ENCODE results near the gene ELL. TPM values are rescaled to one million over a fixed set of nuclear protein-coding genes. Genes with fewer than 3 reads are reported as not detected.

Gene ELL
- total and polyA plus RNA-seq, 4 experiments from 2014 or later, result 6.5 to 35.9 (median 25.8) TPM

DNA sequence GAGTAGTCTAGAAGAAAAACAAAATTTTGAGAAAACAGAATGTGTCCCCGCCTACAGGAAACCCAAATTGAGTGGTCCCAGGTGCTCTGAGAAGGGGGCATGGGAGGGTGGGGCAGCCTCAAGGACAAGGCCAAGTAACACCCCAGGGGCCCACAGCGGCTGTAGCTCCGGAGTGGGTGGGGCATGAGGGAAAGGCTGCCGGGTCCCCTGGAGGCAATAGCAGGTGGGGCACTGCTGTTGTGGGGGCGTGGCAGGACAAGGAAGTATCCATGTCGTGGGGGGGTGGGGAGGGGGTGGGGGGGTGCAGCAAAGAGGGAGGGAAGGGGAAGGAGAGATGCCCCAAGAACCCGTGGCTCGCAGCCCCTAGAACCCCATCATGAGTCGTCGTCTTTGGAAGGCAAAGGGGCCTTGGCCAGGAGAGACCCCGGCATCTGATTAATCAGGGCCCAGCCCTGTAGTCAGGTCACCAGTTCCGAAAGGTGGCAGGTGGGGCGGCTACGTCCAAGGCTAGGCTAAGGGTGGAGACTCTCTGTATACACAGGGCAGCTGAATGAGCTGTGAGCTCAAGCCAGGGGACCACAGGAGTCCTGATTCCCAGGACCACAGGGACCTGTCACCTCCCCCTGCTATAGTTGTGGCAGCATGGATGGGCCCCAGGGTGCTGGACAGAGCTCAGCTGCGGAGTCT is 76.5 kb downstream of the ELL start:
- Histone ChIP-seq H3K27ac (ENCODE audit: low read depth, low read length) (no peak overlapping the region), H3K36me3 (ENCODE audit: insufficient read depth, low read length) (peaks cover 55% of the 10 kb centered on the region), H3K9me3 (ENCODE audit: control insufficient read depth in 1 of 2, low read length in 2 of 2) (no peaks in the 10 kb centered on the region), H3K4me3 (ENCODE audit: low read length in 2 of 2) (no peak overlapping the region), H3K4me1 (ENCODE audit: insufficient read depth, low read length) (peaks cover 20% of the 10 kb centered on the region), H3K27me3 (ENCODE audit: insufficient read depth, low read length) (no peaks in the 10 kb centered on the region)
- no peak for DNase-seq
- Mint-ChIP-seq H3K27me3 (no peaks in the 10 kb centered on the region), H3K36me3 (peaks cover 15 to 44% of the 10 kb centered on the region in 2 donors), H3K27ac (no peak overlapping the region), H3K9me3 (peaks cover 0 to 5% (median 2%) of the 10 kb centered on the region in 8 donors), H3K4me3 (no peak overlapping the region), H3K4me1 (peaks cover 13 to 37% (median 22%) of the 10 kb centered on the region in 4 donors)
- intact Hi-C loops (cut with micrococcal nuclease), result no loop called here
- ChIA-PET POLR2A (ENCODE audit: partially characterized antibody) (interaction anchor here (1.4 kb wide), 1 partner anchor 126 kb away, joined by 3 read pairs; the partner anchor contains the start of gene UBA52), CTCF (ENCODE audit: partially characterized antibody) (interaction anchor here (1.3 kb wide), 1 partner anchor 13 kb away, joined by 3 read pairs; no protein-coding TSS in a partner anchor)

DNA sequence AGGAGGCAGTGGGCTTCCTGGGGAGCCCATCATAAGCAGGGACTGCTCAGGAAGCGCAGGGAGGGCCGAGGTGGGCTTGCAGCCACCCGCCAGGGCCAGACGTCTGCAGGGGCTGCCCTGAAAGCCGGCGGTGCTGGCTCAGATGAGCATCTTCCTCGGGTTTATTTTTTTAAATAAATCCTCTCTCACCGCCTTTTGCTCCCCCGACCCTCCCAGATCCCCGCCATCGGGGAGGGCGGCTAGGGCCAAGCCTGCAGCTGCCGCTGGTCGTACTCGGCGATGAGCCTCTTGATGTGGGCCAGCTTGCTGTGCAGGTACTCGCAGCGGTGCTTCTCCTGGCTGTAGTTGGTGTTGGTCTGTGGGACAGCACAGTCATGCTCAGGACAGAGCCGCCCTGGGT is 77.4 kb downstream of the ELL start:
- Histone ChIP-seq H3K4me1 (ENCODE audit: insufficient read depth, low read length) (peaks cover 20% of the 10 kb centered on the region), H3K9me3 (ENCODE audit: control insufficient read depth in 1 of 2, low read length in 2 of 2) (no peaks in the 10 kb centered on the region), H3K27ac (ENCODE audit: low read depth, low read length) (no peak overlapping the region), H3K36me3 (ENCODE audit: insufficient read depth, low read length) (peaks cover 46% of the 10 kb centered on the region), H3K27me3 (ENCODE audit: insufficient read depth, low read length) (no peaks in the 10 kb centered on the region), H3K4me3 (ENCODE audit: low read length in 2 of 2) (no peak overlapping the region)
- no peak for DNase-seq
- Mint-ChIP-seq H3K36me3 (peaks cover 15 to 42% of the 10 kb centered on the region in 2 donors), H3K4me1 (peaks cover 13 to 44% (median 26%) of the 10 kb centered on the region in 4 donors), H3K27ac (no peak overlapping the region), H3K4me3 (no peak overlapping the region), H3K9me3 (peaks cover 0 to 5% (median 2%) of the 10 kb centered on the region in 8 donors), H3K27me3 (no peaks in the 10 kb centered on the region)
- intact Hi-C loops (cut with micrococcal nuclease), result no loop called here
- POLR2A ChIA-PET (ENCODE audit: partially characterized antibody), result no interaction called here
- CTCF ChIA-PET (ENCODE audit: partially characterized antibody), result no interaction called here

DNA sequence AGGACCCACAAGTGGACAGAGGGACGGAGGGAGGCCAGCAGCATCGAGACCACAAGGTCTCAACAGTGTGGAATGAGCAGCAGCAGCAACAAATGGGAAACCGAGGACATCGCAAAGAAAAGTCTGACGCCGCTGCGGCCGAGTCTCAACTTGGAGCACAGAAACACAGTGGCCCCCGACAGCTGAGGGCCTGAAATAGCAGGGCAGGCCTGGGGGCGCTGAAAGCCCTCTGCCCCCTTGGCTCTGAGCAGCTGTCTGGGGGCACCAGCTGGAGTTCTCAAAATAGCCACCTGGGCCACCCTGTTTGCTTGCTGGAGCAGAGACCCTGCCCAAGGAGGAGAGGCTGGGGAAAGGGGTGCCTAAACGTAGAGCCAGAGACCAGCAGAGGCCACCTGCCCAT is 78.0 kb downstream of the ELL start:
- CTCF ChIA-PET (ENCODE audit: partially characterized antibody), result interaction anchor here (1.2 to 1.3 kb wide), 2 partner anchors 9 to 18 kb away, joined by 3 to 4 read pairs; no protein-coding TSS in a partner anchor
- Histone ChIP-seq H3K36me3 (ENCODE audit: insufficient read depth, low read length) (peaks cover 40% of the 10 kb centered on the region), H3K27me3 (ENCODE audit: insufficient read depth, low read length) (no peaks in the 10 kb centered on the region), H3K4me3 (ENCODE audit: low read length in 2 of 2) (no peak overlapping the region), H3K9me3 (ENCODE audit: control insufficient read depth in 1 of 2, low read length in 2 of 2) (no peaks in the 10 kb centered on the region), H3K4me1 (ENCODE audit: insufficient read depth, low read length) (peaks cover 20% of the 10 kb centered on the region), H3K27ac (ENCODE audit: low read depth, low read length) (no peak overlapping the region)
- Mint-ChIP-seq H3K36me3 (peaks cover 14 to 42% of the 10 kb centered on the region in 2 donors), H3K9me3 (peaks cover 0 to 5% (median 2%) of the 10 kb centered on the region in 8 donors), H3K4me3 (no peak overlapping the region), H3K27ac (peak overlapping the region in 1 of 7 donors; percentile 92), H3K27me3 (no peaks in the 10 kb centered on the region), H3K4me1 (peaks cover 16 to 51% (median 28%) of the 10 kb centered on the region in 4 donors)
- intact Hi-C loops (cut with micrococcal nuclease), result no loop called here
- DNase-seq, result no peak
- POLR2A ChIA-PET (ENCODE audit: partially characterized antibody), result no interaction called here

DNA sequence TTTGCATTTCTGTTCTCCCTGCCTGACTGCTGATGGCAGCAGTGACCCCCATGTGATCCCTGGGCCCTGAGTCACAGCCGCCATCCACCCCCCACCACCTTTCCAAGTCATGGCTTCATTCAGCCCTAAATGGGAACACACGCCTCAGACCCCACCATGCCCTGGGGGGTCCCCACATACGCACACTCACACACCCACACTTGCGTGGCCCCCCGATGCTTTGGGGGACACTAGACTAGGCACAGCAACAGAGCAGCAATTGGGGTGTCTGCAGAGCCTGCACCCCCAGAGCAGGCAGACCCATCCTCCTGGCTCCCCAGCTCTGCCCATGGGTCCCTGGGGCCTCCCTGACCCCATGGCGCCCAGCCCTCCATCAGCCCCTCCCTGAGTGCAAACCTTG is 78.5 kb downstream of the ELL start:
- peaks cover 0 to 5% (median 2%) of the 10 kb centered on the region in 8 donors for H3K9me3 Mint-ChIP-seq
- Histone ChIP-seq H3K4me1 (ENCODE audit: insufficient read depth, low read length) (peaks cover 20% of the 10 kb centered on the region), H3K9me3 (ENCODE audit: control insufficient read depth in 1 of 2, low read length in 2 of 2) (no peaks in the 10 kb centered on the region), H3K27ac (ENCODE audit: low read depth, low read length) (no peak overlapping the region), H3K27me3 (ENCODE audit: insufficient read depth, low read length) (no peaks in the 10 kb centered on the region), H3K36me3 (ENCODE audit: insufficient read depth, low read length) (peaks cover 37% of the 10 kb centered on the region), H3K4me3 (ENCODE audit: low read length in 2 of 2) (no peak overlapping the region)
- peak overlapping the region in 2 of 7 donors; percentile 47 to 92 for H3K27ac Mint-ChIP-seq
- H3K4me3 Mint-ChIP-seq, result no peak overlapping the region
- CTCF ChIA-PET (ENCODE audit: partially characterized antibody), result interaction anchor here (1.2 to 1.3 kb wide), 2 partner anchors 10 to 18 kb away, joined by 3 to 4 read pairs; no protein-coding TSS in a partner anchor
- H3K36me3 Mint-ChIP-seq, result peaks cover 10 to 38% of the 10 kb centered on the region in 2 donors
- intact Hi-C loops (cut with micrococcal nuclease), result no loop called here
- peaks cover 16 to 50% (median 27%) of the 10 kb centered on the region in 4 donors for H3K4me1 Mint-ChIP-seq
- H3K27me3 Mint-ChIP-seq, result no peaks in the 10 kb centered on the region
- DNase-seq, result no peak
- POLR2A ChIA-PET (ENCODE audit: partially characterized antibody), result interaction anchor here (0.6 kb wide), 1 partner anchor 14 kb away, joined by 3 read pairs; no protein-coding TSS in a partner anchor

DNA sequence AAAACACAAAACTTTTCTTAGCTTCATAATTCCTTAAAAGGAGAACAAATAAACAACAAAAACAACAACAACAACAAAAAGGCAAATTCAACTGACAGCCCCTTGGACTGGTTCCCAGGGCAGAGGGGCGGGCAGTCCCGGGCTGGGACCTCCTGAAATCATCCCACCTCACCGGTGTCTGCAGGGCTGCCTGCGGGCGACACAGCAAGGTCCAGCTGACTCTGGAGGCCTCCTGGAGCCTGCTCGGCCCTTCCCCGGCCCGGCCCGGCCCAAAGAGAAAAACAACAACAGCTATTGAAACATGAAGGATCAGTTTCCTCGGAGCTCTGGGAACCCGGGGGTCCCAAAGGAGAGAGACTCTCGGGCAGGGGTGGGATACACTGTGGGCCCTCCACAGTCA is 78.9 kb downstream of the ELL start:
- Mint-ChIP-seq H3K36me3 (peaks cover 6 to 34% of the 10 kb centered on the region in 2 donors), H3K27me3 (no peaks in the 10 kb centered on the region), H3K4me3 (peak overlapping the region in 2 of 8 donors; percentile 57 to 72), H3K9me3 (peaks cover 0 to 5% (median 2%) of the 10 kb centered on the region in 8 donors), H3K27ac (peak overlapping the region in 5 of 7 donors; percentile 19 to 97 (median 88)), H3K4me1 (peaks cover 16 to 46% (median 27%) of the 10 kb centered on the region in 4 donors)
- ChIA-PET POLR2A (ENCODE audit: partially characterized antibody) (interaction anchor here (0.6 kb wide), 1 partner anchor 15 kb away, joined by 3 read pairs; no protein-coding TSS in a partner anchor), CTCF (ENCODE audit: partially characterized antibody) (interaction anchor here (0.6 to 1.3 kb wide), 4 partner anchors 10 to 701 kb away, joined by 3 to 4 read pairs (median 3); partner anchors contain the start of gene SSBP4)
- H3K27me3 ChIP-seq (ENCODE audit: insufficient read depth, low read length), result no peaks in the 10 kb centered on the region
- no peak for DNase-seq
- no peak overlapping the region for H3K27ac ChIP-seq (ENCODE audit: low read depth, low read length)
- intact Hi-C loops (cut with micrococcal nuclease), result no loop called here
- peaks cover 32% of the 10 kb centered on the region for H3K36me3 ChIP-seq (ENCODE audit: insufficient read depth, low read length)
- H3K9me3 ChIP-seq (ENCODE audit: control insufficient read depth in 1 of 2, low read length in 2 of 2), result no peaks in the 10 kb centered on the region
- H3K4me1 ChIP-seq (ENCODE audit: insufficient read depth, low read length), result peaks cover 20% of the 10 kb centered on the region
- no peak overlapping the region for H3K4me3 ChIP-seq (ENCODE audit: low read length in 2 of 2)

DNA sequence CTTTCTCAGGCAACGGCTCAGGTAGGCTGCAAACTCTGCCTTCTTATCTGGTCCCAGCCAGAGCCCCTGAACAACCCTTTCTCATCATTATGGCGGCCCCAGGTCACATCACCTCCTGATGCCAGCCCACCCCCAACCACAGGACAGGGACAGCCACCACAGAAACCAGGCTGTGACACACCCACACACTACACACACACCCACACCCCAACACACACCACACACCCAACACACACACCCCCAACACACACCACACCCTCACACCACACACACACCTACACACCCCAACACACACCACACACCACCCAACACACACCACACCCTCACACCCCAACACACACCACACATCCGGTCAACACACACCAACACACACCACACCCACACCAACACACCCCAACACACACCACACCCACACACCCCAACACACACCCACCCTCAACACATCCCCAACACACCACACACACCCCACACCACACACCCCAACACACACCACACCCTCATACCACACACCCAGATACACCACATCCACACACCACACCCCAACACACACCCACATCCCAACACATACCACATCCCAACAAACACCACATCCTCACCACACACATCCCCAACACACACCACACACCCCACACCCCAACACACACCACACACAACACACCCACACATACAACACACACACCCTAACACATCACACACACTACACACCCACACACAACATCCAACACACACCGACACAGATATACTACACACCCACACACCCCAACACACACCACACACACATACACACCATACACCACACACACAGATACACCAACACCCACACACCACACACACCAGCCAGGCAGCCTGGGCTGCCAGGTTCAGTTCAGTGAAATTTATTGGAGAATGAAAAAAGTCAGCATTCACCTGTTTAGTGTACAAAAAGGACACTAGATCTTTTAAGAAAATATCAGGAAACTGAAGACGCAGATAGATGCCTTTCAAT is 79.8 kb downstream of the ELL start:
- peak overlapping the region in 7 of 8 donors; percentile 46 to 77 (median 72) for H3K4me3 Mint-ChIP-seq
- H3K4me3 ChIP-seq (ENCODE audit: low read length in 2 of 2), result no peak overlapping the region
- H3K4me1 Mint-ChIP-seq, result peaks cover 16 to 47% (median 27%) of the 10 kb centered on the region in 4 donors
- peak; percentile 56 to 78 (median 63) for DNase-seq
- H3K36me3 Mint-ChIP-seq, result peaks cover 6 to 29% of the 10 kb centered on the region in 2 donors
- ChIA-PET CTCF (ENCODE audit: partially characterized antibody) (interaction anchor here (0.6 to 1.3 kb wide), 4 partner anchors 11 to 702 kb away, joined by 3 to 4 read pairs (median 3); partner anchors contain the start of gene SSBP4), POLR2A (ENCODE audit: partially characterized antibody) (interaction anchor here (1.4 to 14.5 kb wide), 2 partner anchors 24 to 102 kb away, joined by 3 to 238 read pairs; partner anchors contain the start of gene SSBP4)
- H3K36me3 ChIP-seq (ENCODE audit: insufficient read depth, low read length), result peaks cover 32% of the 10 kb centered on the region
- intact Hi-C loops (cut with micrococcal nuclease), result loop anchor here (2.0 kb wide), 1 partner anchor 23 kb away; the partner anchor contains the start of gene SSBP4
- peaks cover 0 to 5% (median 2%) of the 10 kb centered on the region in 8 donors for H3K9me3 Mint-ChIP-seq
- H3K27ac ChIP-seq (ENCODE audit: low read depth, low read length), result no peak overlapping the region
- H3K9me3 ChIP-seq (ENCODE audit: control insufficient read depth in 1 of 2, low read length in 2 of 2), result no peaks in the 10 kb centered on the region
- H3K4me1 ChIP-seq (ENCODE audit: insufficient read depth, low read length), result peaks cover 20% of the 10 kb centered on the region
- H3K27me3 Mint-ChIP-seq, result no peaks in the 10 kb centered on the region
- peak overlapping the region; percentile 84 to 97 (median 90) for H3K27ac Mint-ChIP-seq
- no peaks in the 10 kb centered on the region for H3K27me3 ChIP-seq (ENCODE audit: insufficient read depth, low read length)
